Skeletal muscle tissue (tissue), 4 donors: Measurements from ENCODE around the gene CHRD. TPM values are rescaled to one million over a fixed set of nuclear protein-coding genes. Genes with fewer than 3 reads are reported as not detected.

Experiments used
- H3K27ac ChIP-seq: one replicate; pipeline ENCODE4 v1.7.0; 2013; ENCODE audit warnings: mild to moderate bottlenecking, low read depth, low read length, inconsistent platforms
- H3K27me3 ChIP-seq, 3 donors: one replicate each; pipeline ENCODE4 v1.7.0; 2013; ENCODE audit warnings: low read length in 3 of 3; ENCODE audit not compliant: control insufficient read depth in 3 of 3, insufficient read depth in 3 of 3
- H3K36me3 ChIP-seq, 3 donors: one replicate each; pipeline ENCODE4 v1.7.0; 2013; ENCODE audit warnings: low read length in 3 of 3; ENCODE audit not compliant: control insufficient read depth in 3 of 3, insufficient read depth in 3 of 3
- H3K4me1 ChIP-seq, 3 donors: one replicate each; pipeline ENCODE4 v1.7.0; 2013; ENCODE audit warnings: low read length in 3 of 3, mild to moderate bottlenecking in 3 of 3; ENCODE audit not compliant: control insufficient read depth in 3 of 3, insufficient read depth in 3 of 3
- H3K4me3 ChIP-seq, 3 donors: one replicate each; pipeline ENCODE4 v1.7.0; 2013; ENCODE audit warnings: low read length in 3 of 3
- H3K9ac ChIP-seq, 3 donors: one replicate each; pipeline ENCODE4 v1.7.0; 2013; ENCODE audit warnings: low read length in 3 of 3, mild to moderate bottlenecking in 3 of 3, moderate library complexity in 2 of 3, low read depth in 1 of 3
- H3K9me3 ChIP-seq, 3 donors: one replicate each; pipeline ENCODE4 v1.7.0; 2013; ENCODE audit warnings: low read length in 3 of 3; ENCODE audit not compliant: control insufficient read depth in 3 of 3
- total RNA-seq: library from RNA; depleted of rRNA; stranded (reverse); fragments of >200 nt; gene quantifications from one replicate; pipeline ENCODE4 v1.2.3, GENCODE V29; 2014
- donor health status: Osteomylitis.

The CHRD gene
- total RNA-seq, 1 donor from 2014 or later: 14.1 TPM

- Histone ChIP-seq H3K9me3 (no peaks in the 10 kb centered on the region), H3K27ac (peak overlapping the region; percentile 13), H3K9ac (peak overlapping the region; percentile 77 to 92 (median 84)), H3K36me3 (peaks cover 4 to 10% (median 8%) of the 10 kb centered on the region in 3 donors), H3K4me3 (peak overlapping the region; percentile 80 to 98 (median 82)), H3K27me3 (no peaks in the 10 kb centered on the region), H3K4me1 (peaks cover 20 to 28% (median 20%) of the 10 kb centered on the region in 3 donors)
Measured at GRCh38 chr3:184360929-184361531, 18.8 kb upstream of the CHRD start.

DNA sequence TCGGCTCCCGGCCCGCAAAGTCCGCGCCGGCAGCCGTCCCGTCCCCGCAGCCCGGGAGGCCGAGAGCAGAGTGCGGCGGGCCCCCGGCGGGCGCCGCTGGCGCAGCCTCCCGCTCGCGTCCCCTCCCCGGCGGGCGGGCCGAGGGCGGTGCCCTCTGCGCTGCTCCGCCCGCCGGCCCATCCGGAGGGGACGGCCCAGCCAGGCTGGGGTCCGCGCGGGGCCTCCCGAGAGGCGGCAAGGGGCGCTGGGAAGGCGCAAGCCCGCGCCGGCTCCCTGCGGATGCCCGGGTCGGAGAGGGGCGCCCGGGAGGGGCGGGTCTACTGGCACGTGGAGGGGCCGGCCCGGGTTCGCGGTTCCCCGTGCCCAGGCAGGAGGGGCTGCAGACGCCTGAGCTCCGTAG, 18.3 kb upstream of the CHRD start, which contains the start of the genes CLCN2 and POLR2H:
Gene CLCN2, minus strand, starts transcription at position 74 of the 400 bp plus-strand sequence. CDS start 126 bp downstream, outside the sequence.
Gene POLR2H, plus strand, starts transcription at position 179 of the 400 bp plus-strand sequence. CDS start 1,783 bp downstream, outside the sequence.
- H3K9ac ChIP-seq: peak within 1 kb of the TSS; percentile 84 to 94 (median 92)
- H3K36me3 ChIP-seq: peaks cover 5 to 13% (median 9%) of the 10 kb centered on the region in 3 donors
- H3K4me3 ChIP-seq: peak within 1 kb of the TSS; percentile 80 to 98 (median 87)
- no peaks in the 10 kb centered on the region for H3K27me3 ChIP-seq
- no peaks in the 10 kb centered on the region for H3K9me3 ChIP-seq
- peak within 1 kb of the TSS; percentile 99 for H3K27ac ChIP-seq
- H3K4me1 ChIP-seq: peaks cover 20 to 28% (median 20%) of the 10 kb centered on the region in 3 donors

DNA sequence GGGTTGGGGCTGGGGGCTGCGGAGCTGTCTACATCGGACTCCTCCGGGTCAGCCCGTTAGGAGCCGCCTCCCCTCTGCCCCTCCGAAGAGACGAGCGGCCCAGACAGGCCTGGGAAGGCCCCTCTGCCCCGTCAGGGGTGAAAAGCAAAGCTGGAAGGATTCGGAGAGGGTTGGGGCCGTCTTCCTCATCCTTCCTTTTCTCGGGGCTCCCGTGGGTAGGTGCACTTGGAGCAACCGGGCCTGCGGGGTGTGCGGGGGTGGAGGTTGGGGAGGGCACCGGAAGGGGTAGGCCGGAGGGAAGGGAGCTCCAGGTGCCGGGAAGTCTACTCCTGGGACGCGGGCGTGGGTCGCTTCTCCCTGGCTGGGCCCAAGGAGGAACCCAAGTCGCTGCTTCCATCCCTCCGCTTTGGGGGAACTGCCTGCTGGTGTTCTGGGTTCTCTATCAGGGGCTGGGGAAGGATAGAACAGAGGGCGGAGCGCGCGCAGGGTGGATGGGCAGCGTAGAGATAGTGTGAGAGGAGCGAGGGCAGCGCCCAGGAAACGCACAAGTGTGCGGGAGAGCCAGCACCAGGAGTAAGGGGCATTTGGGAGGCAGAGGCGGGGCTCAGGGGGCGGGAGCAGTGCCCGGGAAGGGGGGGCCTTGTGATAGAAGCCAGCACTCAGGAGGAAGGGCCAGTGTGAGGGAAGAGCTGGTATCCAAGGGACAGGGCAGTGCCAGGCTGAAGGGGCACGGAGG, 17.8 kb upstream of the CHRD start:
- Histone ChIP-seq H3K9me3 (no peaks in the 10 kb centered on the region), H3K4me1 (peaks cover 20 to 28% (median 24%) of the 10 kb centered on the region in 3 donors), H3K9ac (peak overlapping the region; percentile 84 to 94 (median 92)), H3K4me3 (peak overlapping the region; percentile 80 to 98 (median 87)), H3K27me3 (no peaks in the 10 kb centered on the region), H3K36me3 (peaks cover 10 to 18% (median 14%) of the 10 kb centered on the region in 3 donors), H3K27ac (peak overlapping the region; percentile 99)

DNA sequence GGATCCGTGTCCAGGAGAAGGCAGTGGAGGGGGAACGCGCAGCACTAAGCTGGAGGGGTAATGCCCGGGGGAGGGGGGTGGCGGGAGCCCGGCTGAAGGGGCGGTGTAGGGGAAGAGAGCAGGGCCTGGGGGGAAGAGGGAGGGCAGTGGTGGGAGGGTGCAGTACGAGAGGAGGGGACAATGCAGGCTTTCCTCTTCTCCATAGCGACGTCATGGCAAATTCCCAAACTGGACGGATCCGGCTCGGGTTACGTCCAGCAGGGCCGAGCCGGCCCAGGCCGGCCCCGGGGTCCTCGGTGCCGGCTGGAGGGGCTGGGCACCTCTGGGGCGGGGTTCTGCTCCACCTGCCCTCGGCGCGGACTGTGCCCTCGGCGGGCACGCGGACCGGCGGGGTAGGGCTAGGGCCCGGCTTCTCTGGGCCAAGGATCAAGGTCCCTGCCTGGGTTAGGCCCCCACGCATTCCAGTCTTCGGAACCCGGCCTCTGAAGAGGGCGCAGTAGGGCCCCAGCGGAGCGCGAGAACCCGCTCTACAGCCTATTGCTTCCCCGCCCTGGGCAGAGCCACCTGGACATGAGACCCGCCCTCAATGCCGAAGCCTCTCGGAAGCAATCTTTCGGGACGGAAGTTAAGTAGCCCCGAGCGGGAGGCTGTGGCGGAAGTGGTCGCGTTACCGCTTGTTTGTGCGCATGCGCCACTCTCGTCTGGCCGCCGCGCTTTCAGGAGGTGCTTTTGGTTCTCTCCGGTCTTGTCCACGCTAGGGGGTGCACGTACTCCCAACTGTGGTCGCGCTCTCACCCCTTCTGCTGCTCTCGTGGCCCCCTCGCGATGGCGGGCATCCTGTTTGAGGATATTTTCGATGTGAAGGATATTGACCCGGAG, 16.9 kb upstream of the CHRD start:
- Histone ChIP-seq H3K36me3 (peaks cover 12 to 23% (median 16%) of the 10 kb centered on the region in 3 donors), H3K4me1 (peaks cover 20 to 28% (median 24%) of the 10 kb centered on the region in 3 donors), H3K27me3 (no peaks in the 10 kb centered on the region), H3K9ac (peak overlapping the region; percentile 92 to 94 (median 93)), H3K4me3 (peak overlapping the region; percentile 80 to 98 (median 87)), H3K27ac (peak overlapping the region; percentile 99), H3K9me3 (no peaks in the 10 kb centered on the region)

- H3K36me3 ChIP-seq: peaks cover 17 to 25% (median 25%) of the 10 kb centered on the region in 3 donors
- H3K27me3 ChIP-seq: no peaks in the 10 kb centered on the region
- H3K9me3 ChIP-seq: no peaks in the 10 kb centered on the region
- H3K4me3 ChIP-seq: no peak overlapping the region
- no peak overlapping the region for H3K9ac ChIP-seq
- H3K27ac ChIP-seq: no peak overlapping the region
- peaks cover 18 to 34% (median 30%) of the 10 kb centered on the region in 3 donors for H3K4me1 ChIP-seq
Measured at GRCh38 chr3:184366619-184367289, 13.1 kb upstream of the CHRD start.

GRCh38 chr3:184368116-184368515, 11.7 kb upstream of the CHRD start:
- peak overlapping the region; percentile 37 for H3K27ac ChIP-seq

GRCh38 chr3:184368586-184369183, 11.2 kb upstream of the CHRD start:
- H3K27ac ChIP-seq: peak overlapping the region; percentile 37
- no peak overlapping the region for H3K9ac ChIP-seq
- H3K36me3 ChIP-seq: peaks cover 21 to 28% (median 25%) of the 10 kb centered on the region in 3 donors
- no peaks in the 10 kb centered on the region for H3K27me3 ChIP-seq
- no peaks in the 10 kb centered on the region for H3K9me3 ChIP-seq
- H3K4me1 ChIP-seq: peaks cover 20 to 41% (median 35%) of the 10 kb centered on the region in 3 donors
- H3K4me3 ChIP-seq: no peak overlapping the region

More at GRCh38 chr3:184368116-184368515, 11.7 kb upstream of the CHRD start:
- Histone ChIP-seq H3K36me3 (peaks cover 21 to 28% (median 25%) of the 10 kb centered on the region in 3 donors), H3K4me3 (no peak overlapping the region), H3K9ac (no peak overlapping the region), H3K4me1 (peaks cover 21 to 39% (median 38%) of the 10 kb centered on the region in 3 donors), H3K9me3 (no peaks in the 10 kb centered on the region), H3K27me3 (no peaks in the 10 kb centered on the region)

GRCh38 chr3:184371570-184372018, 8.3 kb upstream of the CHRD start:
- H3K27me3 ChIP-seq: peaks cover 0 to 5% (median 0%) of the 10 kb centered on the region in 3 donors
- H3K9ac ChIP-seq: no peak overlapping the region
- H3K36me3 ChIP-seq: peaks cover 15 to 27% (median 22%) of the 10 kb centered on the region in 3 donors
- no peak overlapping the region for H3K27ac ChIP-seq
- no peaks in the 10 kb centered on the region for H3K9me3 ChIP-seq
- no peak overlapping the region for H3K4me3 ChIP-seq
- peaks cover 15 to 37% (median 30%) of the 10 kb centered on the region in 3 donors for H3K4me1 ChIP-seq
